Left cardiac atrium (tissue), 4 donors: Measurements from ENCODE around the gene NLRC5. TPM values are rescaled to one million over a fixed set of nuclear protein-coding genes. Genes with fewer than 3 reads are reported as not detected.
"Not testable (repeated sequence)": the region's sequence is repeated elsewhere in the genome, so short reads cannot be mapped to it uniquely, and the experiment has no call there.

Source experiments
- ATAC-seq, 2 donors: fragments of 200-7000 bp; cut with Tn5 transposase; one replicate each; pipeline ENCODE4 v1.9.1; 2020; ENCODE audit warnings: mild to moderate bottlenecking in 2 of 2, moderate library complexity in 2 of 2
- DNase-seq: peaks from one replicate; pipeline ENCODE4 v3.0.0-alpha.2; 2020
- intact Hi-C, 2 donors: fragments of 100-400 bp; cut with DNase I; formaldehyde crosslinking; loops; one replicate each; pipeline versions ENCODE4 v1.14.1 to v1.15.1; 2022 to 2023
- total RNA-seq, 2 donors: library from RNA; stranded (reverse); fragmentation: NEBNext Ultra II Directional; extraction: Animal tissue kit (Norgen Biotek cat#: 25700); gene quantifications; one replicate each; pipeline ENCODE4 v1.2.1, GENCODE V29; 2021
- donor health status: DM: no; HTN: yes; CAD: no.
- donor health status: DM: no; HTN: yes; CAD: no; lungs with severe emphysema.
- donor health status: DM: yes; HTN: yes; CAD: no.
- donor health status: Dilated cardiomyopathy.

The NLRC5 gene
- total RNA-seq, 2 donors from 2014 or later: 14.2 to 31.5 TPM

DNA sequence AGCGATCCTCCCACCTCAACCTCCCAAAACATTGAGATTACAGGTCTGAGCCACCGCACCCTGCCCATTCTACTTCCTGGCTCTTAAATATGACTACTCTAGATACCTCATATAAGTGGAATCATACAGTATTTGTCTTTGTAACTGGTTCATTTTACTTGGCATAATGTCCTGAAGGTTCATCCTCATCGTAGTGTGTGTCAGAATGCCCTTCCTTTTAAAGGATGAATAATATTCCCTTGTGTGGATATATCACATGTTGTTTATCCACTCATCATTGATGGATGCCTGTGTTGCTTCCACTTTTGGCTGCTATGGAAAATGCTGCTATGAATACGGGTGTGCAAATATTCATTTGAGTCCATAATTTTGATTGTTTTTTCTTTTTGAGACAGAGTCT is 33.3 kb upstream of the NLRC5 start:
- ATAC-seq (no peak), DNase-seq (peak; percentile 0)
- intact Hi-C loops: no loop called here

DNA sequence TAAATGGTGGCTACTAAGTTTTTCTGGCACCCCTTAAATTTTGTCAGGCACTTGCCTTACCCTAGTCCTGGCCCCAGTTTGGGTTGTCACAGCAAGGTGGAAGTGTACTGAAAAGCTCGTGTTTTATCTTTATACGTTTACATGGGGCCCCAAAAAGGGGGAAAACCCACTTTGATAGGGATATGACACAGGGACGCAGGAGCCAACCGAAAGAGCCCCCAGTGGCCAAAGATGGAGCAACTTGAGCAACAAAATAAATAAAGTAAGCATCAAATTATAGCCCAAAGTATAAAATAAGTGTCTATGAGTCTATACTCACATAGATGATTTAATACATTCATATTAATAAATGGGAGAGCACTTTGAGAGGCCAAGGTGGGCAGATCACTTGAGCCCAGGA is 32.6 kb upstream of the NLRC5 start:
- DNase-seq (no peak), ATAC-seq (no peak)
- intact Hi-C loops: no loop called here

DNA sequence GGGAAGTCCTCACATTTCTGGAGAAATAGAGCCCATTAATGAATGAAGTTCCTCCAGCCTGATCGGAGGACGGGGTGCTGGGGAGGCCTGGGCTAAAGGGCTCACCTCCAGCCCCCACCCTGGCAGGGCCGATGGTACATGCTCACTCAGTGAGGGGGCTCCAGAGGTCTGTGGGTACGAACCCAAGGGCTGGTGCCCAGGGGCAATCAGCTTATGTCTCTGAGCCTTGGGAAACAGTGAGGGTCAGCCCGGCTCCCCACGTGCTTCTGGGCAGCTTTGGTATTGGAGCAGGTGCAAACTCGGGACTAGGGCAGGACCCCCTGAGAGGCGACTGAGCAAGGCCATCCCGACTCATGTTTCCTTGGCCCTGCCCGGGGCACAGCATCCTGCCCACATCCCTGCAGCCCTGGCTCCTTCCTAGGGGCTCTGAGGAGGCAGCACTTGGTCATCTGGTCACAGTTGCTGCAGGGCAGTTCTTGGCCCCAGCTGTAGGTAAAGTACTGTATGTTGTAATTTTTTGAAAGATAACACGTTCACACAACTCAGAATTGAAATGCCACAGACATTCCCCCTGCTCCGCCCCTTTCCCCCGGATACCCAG is 28.6 kb upstream of the NLRC5 start:
- intact Hi-C loops: loop anchor here in 1 of 2 donors (10.0 kb wide), 1 partner anchor 84 kb away; no protein-coding TSS in a partner anchor
- DNase-seq (peak; percentile 20), ATAC-seq (no peak)

DNA sequence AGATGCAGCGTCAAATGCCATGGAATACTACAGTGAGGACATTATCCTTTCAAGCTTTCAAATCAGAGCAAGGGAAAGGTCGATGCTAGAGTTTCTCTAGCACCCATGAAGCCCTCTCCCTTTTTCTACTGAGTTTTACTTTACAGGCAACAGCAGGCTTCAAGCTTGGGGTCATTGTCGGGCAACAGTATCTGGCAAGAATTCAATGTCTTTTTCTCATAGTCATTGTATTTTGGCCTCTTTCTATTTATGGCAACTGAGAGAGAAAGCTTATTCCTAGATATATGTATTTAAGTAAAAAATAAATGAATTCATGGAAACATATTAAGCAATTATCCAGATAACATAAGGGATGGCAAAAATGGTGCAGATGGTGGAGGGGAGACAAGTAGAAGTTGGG is 28.0 kb upstream of the NLRC5 start:
- intact Hi-C loops: loop anchor here in 1 of 2 donors (10.0 kb wide), 1 partner anchor 83 kb away; no protein-coding TSS in a partner anchor
- ATAC-seq: no peak
- DNase-seq: peak; percentile 6

DNA sequence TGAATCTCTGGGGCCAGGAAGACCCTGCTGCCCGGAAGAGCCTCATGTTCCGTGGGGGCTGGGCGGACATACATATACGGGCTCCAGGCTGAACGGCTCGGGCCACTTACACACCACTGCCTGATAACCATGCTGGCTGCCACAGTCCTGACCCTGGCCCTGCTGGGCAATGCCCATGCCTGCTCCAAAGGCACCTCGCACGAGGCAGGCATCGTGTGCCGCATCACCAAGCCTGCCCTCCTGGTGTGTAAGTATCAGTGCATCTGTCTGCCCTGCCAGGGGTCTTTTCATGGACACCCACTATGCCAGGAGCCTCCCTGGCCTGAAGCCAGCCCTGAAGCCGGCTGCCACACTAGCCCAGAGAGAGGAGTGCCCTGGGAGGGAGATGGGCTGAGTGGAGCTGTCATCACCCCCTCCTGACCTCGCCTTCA is 27.5 kb upstream of the NLRC5 start, which contains the start of gene CETP:
TSS of gene CETP (plus strand) at position 100 of the 431 bp plus-strand sequence. CDS start at position 130, 30 bp downstream.
- ATAC-seq (peak in 1 of 2 donors; percentile 24), DNase-seq (peak; percentile 22)
- intact Hi-C loops: loop anchor here in 1 of 2 donors (10.0 kb wide), 1 partner anchor 83 kb away; no protein-coding TSS in a partner anchor

DNA sequence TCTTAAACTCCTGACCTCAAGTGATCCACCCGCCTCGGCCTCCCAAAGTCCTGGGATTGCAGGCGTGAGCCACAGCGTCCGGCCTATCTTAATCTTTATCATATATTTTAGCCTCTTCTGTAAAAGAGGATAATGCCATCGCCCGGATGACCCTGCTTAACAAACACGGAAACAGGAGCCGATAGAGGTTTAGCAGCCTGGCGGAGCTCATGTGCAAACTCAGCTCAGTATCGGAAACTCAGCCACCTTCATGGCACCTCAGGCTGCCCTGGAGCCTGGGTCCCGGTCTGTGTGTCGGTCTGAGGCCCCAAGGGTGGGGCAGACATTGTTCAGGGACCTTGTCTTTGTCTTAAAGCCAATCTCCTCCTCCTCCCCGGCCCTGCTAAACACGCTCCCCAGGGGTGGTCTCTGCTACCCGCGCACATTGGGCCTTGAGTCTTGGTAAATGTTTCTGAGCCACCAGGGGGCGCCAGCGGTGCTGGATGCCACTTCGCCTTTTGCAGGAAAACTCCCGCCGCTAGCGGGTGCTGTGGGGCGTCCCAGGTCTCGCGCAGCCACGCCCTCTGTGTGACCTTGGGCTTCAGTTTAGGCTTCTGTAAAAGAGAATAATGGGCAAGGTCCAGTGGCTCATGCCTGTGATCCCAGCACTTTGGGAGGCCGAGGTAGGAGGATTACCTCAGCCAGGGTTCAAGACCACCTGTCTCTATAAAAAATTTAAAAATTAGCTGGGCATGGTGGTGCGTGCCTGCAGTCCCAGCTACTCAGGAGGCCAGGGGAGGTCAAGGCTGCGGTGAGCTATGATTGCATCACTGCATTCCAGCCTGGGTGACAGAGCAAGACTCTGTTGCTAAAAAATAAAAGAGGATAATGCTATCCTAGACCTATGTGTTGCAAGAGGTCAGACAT is 24.9 kb upstream of the NLRC5 start:
- intact Hi-C loops: loop anchor here in 1 of 2 donors (10.0 kb wide), 1 partner anchor 80 kb away; no protein-coding TSS in a partner anchor
- ATAC-seq: peak; percentile 53 to 58
- DNase-seq: peak; percentile 94

DNA sequence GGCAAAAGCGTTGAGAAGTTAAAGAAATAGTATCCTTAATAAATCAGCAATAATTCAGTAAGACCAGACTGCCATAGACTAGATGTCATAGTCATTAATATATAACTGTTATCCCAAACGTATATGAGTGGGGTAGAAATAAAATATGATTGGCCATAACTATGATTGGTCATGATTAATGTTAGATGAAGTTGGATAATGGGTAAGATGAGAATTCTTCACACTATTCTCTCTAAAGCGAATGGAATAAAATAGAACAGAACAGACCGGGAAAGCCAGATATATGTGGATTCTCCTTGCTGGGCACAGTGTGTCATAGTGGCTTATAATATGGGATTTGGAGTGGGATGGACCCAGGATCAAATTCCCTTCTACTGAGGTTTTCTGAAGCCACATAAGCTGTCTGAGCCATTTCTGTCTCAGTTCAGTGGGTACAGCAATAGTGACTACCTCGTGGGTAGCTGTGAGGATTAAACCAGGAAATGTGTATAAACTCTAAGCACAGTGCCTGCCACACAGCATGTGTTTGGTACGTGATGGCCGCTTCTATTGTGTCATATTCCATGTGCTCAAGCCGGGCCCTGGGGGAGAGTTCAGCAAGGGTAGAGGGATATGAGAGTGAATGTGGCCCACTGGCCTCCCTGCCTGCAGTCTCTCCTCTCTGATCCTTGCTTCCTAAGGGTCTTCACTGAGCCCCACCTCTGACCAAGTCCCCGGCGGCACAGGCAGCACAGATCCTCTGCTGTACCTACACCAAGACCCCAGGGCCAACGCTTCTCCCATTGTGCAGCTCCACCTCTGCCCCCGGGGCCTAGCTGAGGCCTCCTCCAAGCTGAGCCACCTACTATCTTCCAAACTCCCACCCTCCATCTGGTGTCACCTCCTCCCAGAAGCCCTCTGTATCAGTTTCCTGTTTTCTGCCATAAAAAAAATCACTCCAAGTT is 23.9 kb upstream of the NLRC5 start:
- DNase-seq (no peak), ATAC-seq (no peak)
- intact Hi-C loops: loop anchor here in 1 of 2 donors (10.0 kb wide), 1 partner anchor 79 kb away; no protein-coding TSS in a partner anchor

DNA sequence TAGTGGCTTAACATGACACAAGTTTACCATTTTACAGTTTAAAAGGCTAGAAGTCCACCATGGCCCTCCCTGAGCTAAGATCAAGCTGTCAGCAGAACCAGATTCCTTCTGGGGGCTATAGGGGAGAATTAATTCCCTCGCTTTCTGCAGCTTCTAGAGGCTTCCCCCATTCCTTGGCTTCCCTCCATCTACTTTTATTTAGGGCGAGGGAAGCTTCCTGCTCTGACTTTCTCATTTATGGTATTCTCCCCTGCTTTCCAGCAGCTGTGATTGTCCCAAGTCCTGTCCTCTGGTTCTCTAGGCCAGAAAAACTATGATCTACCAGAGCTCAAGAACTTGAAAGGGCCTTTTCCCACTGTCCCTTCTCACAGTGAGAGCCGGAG is 23.3 kb upstream of the NLRC5 start:
- DNase-seq (no peak), ATAC-seq (no peak)
- intact Hi-C loops: loop anchor here in 1 of 2 donors (10.0 kb wide), 1 partner anchor 79 kb away; no protein-coding TSS in a partner anchor

DNA sequence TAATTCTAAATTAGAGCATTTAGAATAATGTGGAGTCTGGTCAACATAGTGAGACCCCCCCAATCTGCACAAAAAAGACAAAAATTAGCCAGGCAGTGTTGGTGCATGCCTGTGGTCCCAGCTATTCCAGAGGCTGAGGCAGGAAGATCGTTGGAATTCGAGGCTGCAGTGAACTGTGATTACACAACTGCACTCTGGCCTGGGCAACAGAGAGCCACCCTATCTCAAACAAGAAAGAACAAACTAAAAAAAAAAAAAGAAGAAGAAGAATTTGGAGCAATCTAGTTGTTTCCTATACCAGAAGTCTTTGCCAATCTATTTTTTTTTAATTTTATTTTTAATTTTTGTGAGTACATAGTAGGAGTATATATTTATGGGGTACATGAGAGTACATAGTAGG is 21.6 kb upstream of the NLRC5 start:
- intact Hi-C loops: loop anchor here in 1 of 2 donors (10.0 kb wide), 1 partner anchor 77 kb away; no protein-coding TSS in a partner anchor
- no peak for DNase-seq
- ATAC-seq: no peak

DNA sequence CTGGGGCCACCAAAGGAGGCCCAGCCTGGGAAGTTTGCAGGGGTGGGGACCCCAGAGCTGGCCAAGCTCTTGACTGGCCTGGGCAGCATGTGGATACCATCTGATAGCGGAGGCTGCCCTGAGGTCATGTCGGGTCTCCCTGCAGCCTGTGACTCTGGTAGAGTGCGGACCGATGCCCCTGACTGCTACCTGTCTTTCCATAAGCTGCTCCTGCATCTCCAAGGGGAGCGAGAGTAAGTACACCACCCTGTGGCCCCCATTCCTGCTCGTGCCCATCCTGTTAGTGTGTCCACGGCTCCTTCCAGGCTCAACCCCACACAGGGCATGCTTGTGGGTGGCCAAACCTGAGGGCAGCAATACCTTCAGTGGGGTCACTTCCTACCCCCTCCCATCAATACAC is 19.6 kb upstream of the NLRC5 start:
- no peak for ATAC-seq
- intact Hi-C loops: loop anchor here in 1 of 2 donors (10.0 kb wide), 1 partner anchor 75 kb away; no protein-coding TSS in a partner anchor
- DNase-seq: no peak

DNA sequence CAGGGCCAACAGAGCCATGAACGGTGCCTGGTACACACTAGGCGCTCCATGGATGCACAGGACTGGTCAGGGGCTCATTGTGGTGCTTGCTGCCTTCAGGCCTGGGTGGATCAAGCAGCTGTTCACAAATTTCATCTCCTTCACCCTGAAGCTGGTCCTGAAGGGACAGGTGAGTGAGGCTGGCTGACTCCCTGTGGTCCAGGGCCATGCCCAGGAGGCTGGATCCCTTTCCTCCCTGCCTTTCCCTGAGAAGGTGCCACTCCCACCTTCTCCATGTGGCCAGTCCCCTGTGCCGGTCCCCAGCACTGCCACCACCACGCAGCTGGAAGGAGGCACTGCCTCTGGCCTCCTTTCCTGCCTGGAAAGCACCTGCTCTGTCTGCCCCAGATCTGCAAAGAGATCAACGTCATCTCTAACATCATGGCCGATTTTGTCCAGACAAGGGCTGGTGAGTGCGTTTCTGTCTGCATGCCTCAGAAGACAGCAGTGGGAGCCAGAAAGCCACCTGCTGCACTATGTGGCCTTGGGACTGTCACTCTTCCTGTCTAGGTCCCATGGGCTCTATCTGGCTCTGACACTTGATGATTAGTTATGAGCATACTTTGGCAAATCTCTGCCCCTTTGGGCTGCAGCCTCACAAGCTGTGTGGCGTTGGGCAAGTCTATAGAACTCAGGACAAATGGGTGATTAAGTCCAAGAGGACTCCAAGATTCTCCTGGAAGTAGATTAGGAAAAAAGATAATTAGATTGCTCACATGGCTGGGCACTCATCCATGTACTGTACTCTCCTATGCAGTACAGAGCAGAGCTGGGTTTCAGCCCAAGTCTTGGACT is 18.2 kb upstream of the NLRC5 start:
- DNase-seq (no peak), ATAC-seq (peak in 1 of 2 donors; percentile 54)
- intact Hi-C loops: no loop called here

DNA sequence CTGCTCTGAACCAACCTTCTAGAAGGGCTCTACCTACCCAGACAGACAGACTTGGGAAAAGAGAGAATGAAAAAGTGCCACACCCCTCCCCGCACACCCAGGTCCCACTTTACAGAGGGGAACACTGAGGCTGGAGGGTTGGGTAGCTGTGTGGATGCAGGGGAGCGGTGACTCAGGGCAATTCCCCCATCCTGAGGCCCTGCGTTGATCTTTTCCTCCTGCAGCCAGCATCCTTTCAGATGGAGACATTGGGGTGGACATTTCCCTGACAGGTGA is 17.7 kb upstream of the NLRC5 start:
- DNase-seq (no peak), ATAC-seq (no peak)
- intact Hi-C loops: no loop called here

DNA sequence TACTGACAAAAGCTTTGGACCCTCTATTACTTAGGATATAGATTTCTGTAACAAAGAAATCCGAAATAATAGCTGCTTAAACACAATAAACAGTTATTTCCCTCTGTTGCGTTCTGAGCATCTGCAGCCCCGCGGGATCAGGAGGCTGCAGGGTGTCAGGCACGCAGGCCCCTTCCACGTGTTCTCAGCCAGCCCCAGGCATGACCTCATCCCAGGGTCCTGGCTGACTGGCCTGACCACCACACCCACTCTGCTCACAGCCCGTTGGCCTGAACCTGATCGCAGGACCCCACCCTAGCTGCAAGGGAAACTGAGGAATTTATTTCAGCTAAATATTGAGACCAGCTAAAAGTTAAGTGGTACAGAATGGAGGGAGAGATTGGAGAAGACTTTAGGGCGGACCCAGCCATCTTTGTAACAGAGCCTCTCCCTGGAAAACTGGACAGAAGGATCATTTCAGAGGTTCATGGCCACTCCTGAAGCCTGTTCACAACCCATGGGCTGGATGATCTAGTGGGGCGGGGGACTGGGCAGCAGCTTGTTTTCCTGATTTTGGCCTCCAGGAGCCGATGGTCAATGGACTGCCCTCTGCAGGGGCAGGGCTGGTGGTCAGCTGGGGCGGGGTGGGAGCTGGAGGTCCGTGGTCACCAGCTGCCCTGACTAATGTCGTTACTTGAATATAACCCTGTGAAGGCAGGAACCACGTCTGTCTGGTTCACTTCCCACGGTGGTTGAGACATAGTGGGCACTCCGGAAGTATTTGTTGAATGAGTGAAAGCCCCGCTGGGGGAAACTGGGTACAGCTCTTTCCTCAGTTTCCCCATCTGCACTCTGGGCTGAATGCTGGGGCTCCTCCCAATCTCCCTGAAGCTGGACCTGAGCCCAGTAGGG is 16.7 kb upstream of the NLRC5 start:
- DNase-seq (no peak), ATAC-seq (peak in 1 of 2 donors; percentile 34)
- intact Hi-C loops: no loop called here

DNA sequence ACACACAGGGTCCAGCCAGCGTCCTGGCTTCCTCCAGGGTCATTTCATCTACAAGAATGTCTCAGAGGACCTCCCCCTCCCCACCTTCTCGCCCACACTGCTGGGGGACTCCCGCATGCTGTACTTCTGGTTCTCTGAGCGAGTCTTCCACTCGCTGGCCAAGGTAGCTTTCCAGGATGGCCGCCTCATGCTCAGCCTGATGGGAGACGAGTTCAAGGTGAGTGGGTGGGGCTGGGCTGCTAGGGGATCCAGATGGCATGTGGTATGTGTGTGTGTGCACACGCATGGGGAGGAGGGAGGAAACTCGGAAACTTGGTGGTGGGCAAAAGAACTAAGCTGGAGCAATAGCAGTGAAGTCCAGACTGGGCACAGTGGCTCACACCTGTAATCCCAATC is 16.1 kb upstream of the NLRC5 start:
- no peak for DNase-seq
- intact Hi-C loops: no loop called here
- ATAC-seq: no peak

DNA sequence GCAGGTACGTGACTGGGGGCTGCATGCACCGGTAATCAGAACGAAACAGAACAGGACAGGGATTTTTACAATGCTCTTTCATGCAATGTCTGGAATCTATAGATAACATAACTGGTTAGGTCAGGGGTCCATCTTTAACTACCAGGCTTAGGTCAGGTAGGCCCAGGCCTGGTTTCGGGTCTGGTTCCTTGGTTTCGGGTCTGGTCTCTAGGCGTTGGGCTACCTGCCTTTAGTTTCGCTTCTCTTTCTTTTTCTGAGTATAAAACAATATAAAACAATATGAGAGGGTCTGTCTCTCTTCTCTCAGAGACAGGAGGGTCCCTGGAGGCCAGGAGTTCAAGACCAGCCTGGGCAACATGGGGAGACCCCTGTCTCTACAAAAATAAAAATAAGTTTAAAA is 15.5 kb upstream of the NLRC5 start:
- intact Hi-C loops, ATAC-seq, DNase-seq: not testable (repeated sequence)

DNA sequence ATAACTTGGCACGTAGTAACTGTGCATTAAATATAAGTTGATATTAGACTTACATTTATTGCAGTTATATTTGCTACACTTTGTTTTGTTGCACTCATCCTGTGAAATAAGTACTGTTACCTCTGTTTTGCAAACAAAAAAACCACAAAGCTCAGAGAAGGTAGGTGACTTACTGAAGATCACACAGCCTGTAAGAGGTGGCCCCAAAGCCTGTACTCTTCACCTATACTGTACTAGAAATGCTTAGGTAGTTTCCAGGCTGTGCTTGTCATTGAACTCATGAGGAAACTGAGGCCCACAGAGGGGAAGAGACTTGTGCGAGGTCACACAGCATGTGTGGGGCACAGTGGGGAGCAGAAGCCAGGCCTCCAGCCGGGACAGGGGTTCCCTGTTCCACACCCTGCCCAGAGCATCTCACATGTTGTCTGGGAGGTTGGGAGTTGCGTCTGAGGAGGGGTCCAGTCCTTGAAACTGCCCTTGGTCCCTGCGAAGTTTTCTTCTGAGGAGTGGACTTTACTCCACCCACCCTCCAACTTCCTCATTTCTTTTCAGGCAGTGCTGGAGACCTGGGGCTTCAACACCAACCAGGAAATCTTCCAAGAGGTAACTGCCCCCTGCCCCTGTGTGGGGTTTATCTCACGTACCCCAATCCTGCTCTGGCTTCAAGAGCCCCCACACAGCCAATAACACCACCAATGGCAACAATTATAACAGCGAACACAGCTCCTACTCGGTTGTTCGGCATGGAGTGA is 14.6 kb upstream of the NLRC5 start:
- no peak for ATAC-seq
- peak; percentile 4 for DNase-seq
- intact Hi-C loops: no loop called here
